ENCODE measurements around the gene AHI1. TPM values are rescaled to one million over a fixed set of nuclear protein-coding genes. Genes with fewer than 3 reads are reported as not detected.

The AHI1 gene
- total RNA-seq, 1 experiment from 2014 or later = 22.8 TPM

DNA sequence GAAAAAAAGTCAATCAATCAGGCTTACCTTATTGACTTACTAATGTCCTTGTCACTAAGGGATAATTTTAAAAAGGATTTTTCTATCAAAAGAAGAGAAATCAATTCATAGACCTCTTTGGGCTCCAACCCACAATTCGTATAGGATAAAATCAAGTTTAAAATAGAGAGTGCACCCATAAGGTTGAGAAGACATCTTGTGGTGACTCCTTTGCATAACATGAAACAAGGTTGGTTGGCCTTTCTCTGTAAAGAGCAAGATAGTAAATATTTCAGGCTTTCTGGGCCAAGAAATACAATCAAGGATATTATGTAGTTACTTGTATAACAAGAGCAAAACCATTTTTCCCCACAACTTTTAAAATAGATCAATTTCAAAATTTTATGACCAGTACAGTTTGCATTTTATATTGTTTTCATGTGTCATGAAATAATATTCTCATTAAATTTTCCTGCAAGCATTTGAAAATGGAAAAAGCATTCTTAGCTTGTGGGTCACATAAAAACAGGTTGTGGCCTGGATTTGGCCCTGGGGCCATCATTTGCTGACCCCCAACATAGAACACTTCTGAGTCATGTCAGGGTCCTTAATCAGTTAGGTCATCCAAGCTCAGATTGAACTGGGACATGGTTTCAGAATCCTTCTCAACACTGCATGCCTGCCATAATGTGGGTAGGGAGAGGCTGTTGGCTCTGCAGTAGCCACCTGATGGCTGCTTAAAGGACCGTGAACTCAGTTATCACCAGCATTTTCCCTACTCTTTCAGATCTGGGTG lies 239.7 kb downstream of the AHI1 start:
- CTCF ChIA-PET = no interaction called here
- DNase-seq (ENCODE audit: low spot score) = peak; percentile 28
- intact Hi-C loops (cut with micrococcal nuclease; ENCODE audit: unreplicated experiment) = no loop called here
- peaks cover 4% of the 10 kb centered on the region for H3K4me1 ChIP-seq (ENCODE audit: insufficient read depth, low read length, poor library complexity, severe bottlenecking)
- no peaks in the 10 kb centered on the region for H3K9me3 ChIP-seq (ENCODE audit: low read depth, low read length, poor library complexity, severe bottlenecking)
- BruUV-seq (replicated peaks) = no TSS peak
- POLR2A ChIA-PET (ENCODE audit: low non-redundant PET) = no interaction called here
- TF ChIP-seq, protein P1, sequence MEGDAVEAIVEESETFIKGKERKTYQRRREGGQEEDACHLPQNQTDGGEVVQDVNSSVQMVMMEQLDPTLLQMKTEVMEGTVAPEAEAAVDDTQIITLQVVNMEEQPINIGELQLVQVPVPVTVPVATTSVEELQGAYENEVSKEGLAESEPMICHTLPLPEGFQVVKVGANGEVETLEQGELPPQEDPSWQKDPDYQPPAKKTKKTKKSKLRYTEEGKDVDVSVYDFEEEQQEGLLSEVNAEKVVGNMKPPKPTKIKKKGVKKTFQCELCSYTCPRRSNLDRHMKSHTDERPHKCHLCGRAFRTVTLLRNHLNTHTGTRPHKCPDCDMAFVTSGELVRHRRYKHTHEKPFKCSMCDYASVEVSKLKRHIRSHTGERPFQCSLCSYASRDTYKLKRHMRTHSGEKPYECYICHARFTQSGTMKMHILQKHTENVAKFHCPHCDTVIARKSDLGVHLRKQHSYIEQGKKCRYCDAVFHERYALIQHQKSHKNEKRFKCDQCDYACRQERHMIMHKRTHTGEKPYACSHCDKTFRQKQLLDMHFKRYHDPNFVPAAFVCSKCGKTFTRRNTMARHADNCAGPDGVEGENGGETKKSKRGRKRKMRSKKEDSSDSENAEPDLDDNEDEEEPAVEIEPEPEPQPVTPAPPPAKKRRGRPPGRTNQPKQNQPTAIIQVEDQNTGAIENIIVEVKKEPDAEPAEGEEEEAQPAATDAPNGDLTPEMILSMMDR (conservative IDR thresholded peaks at IDR 0.05; ENCODE audit: low read depth, low read length) = peak; percentile 38; the same call in 1 of the 2 replicates
- no peak for TF ChIP-seq EZH2 (IDR thresholded peaks at IDR 0.05; ENCODE audit: borderline replicate concordance, low read depth, low read length, poor library complexity, severe bottlenecking)
- H3K36me3 ChIP-seq (ENCODE audit: insufficient read depth, low read length, poor library complexity, severe bottlenecking) = no peaks in the 10 kb centered on the region
- no peak overlapping the region for H3K27ac ChIP-seq (ENCODE audit: low read depth, low read length, poor library complexity, severe bottlenecking)
- H3K27me3 ChIP-seq (replicated peaks; ENCODE audit: insufficient read depth, low read depth, low read length, poor library complexity) = no peaks in the 10 kb centered on the region
- H3K4me3 ChIP-seq (ENCODE audit: low read depth, low read length, poor library complexity, severe bottlenecking) = no peak overlapping the region

DNA sequence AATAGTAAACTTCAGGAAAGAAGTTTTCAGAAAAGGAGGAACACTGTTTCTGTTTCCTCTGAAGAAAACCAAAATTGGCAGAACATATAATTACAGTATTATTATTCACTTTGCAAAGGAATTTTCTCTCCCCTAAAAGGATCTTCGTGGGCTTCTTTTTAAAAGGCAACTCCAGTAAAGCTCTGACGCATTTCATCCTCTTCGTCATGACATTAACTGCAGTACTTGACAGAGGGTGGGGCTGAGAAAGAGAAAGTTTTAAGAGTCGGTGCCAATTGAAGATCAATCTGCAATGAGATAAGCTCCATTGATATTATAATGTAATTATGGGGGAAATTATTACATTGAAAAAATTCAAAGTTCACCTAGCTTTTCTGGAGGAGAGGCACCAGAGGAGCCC lies 240.7 kb downstream of the AHI1 start:
- Histone ChIP-seq H3K4me1 (ENCODE audit: insufficient read depth, low read length, poor library complexity, severe bottlenecking) (peaks cover 4% of the 10 kb centered on the region), H3K27ac (ENCODE audit: low read depth, low read length, poor library complexity, severe bottlenecking) (no peak overlapping the region), H3K27me3 (replicated peaks; ENCODE audit: insufficient read depth, low read depth, low read length, poor library complexity) (no peaks in the 10 kb centered on the region), H3K36me3 (ENCODE audit: insufficient read depth, low read length, poor library complexity, severe bottlenecking) (no peaks in the 10 kb centered on the region), H3K4me3 (ENCODE audit: low read depth, low read length, poor library complexity, severe bottlenecking) (no peak overlapping the region), H3K9me3 (ENCODE audit: low read depth, low read length, poor library complexity, severe bottlenecking) (no peaks in the 10 kb centered on the region)
- TF ChIP-seq, protein P1 (conservative IDR thresholded peaks at IDR 0.05; ENCODE audit: low read depth, low read length) = no peak
- no peak for TF ChIP-seq EZH2 (IDR thresholded peaks at IDR 0.05; ENCODE audit: borderline replicate concordance, low read depth, low read length, poor library complexity, severe bottlenecking)
- no TSS peak for BruUV-seq (replicated peaks)
- ChIA-PET CTCF (no interaction called here), POLR2A (ENCODE audit: low non-redundant PET) (no interaction called here)
- peak; percentile 55 for DNase-seq (ENCODE audit: low spot score)
- intact Hi-C loops (cut with micrococcal nuclease; ENCODE audit: unreplicated experiment) = no loop called here

DNA sequence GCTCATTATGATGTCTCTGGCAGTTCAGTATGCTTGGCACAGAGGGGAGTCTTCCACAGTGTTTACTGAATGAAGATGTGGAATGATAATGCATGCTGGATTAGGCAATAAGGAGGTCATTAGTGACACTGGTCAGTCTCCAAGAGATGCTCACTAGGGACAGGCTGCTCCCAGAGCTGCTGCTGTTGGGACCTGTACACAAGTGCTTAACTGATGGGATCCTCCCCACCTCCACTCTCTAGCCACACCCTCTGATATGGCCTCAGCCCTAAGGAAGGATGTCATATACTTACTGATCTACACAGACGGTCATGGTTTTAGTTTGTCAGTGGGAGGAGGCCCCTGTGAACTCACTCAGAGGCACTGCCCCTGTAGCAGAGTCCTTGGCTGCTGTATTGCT lies 243.1 kb downstream of the AHI1 start:
- BruUV-seq (replicated peaks) = no TSS peak
- CTCF ChIA-PET = no interaction called here
- intact Hi-C loops (cut with micrococcal nuclease; ENCODE audit: unreplicated experiment) = no loop called here
- no peak for TF ChIP-seq EZH2 (IDR thresholded peaks at IDR 0.05; ENCODE audit: borderline replicate concordance, low read depth, low read length, poor library complexity, severe bottlenecking)
- TF ChIP-seq, protein P1 (conservative IDR thresholded peaks at IDR 0.05; ENCODE audit: low read depth, low read length) = no peak
- Histone ChIP-seq H3K9me3 (ENCODE audit: low read depth, low read length, poor library complexity, severe bottlenecking) (no peaks in the 10 kb centered on the region), H3K27ac (ENCODE audit: low read depth, low read length, poor library complexity, severe bottlenecking) (no peak overlapping the region), H3K36me3 (ENCODE audit: insufficient read depth, low read length, poor library complexity, severe bottlenecking) (no peaks in the 10 kb centered on the region), H3K4me3 (ENCODE audit: low read depth, low read length, poor library complexity, severe bottlenecking) (no peak overlapping the region), H3K27me3 (replicated peaks; ENCODE audit: insufficient read depth, low read depth, low read length, poor library complexity) (no peaks in the 10 kb centered on the region), H3K4me1 (ENCODE audit: insufficient read depth, low read length, poor library complexity, severe bottlenecking) (peaks cover 4% of the 10 kb centered on the region)
- no peak for DNase-seq (ENCODE audit: low spot score)
- POLR2A ChIA-PET (ENCODE audit: low non-redundant PET) = no interaction called here
